A204.1 (cell line): ENCODE data around the gene ROBO1.
"Not testable (repeated sequence)": the region's sequence is repeated elsewhere in the genome, so short reads cannot be mapped to it uniquely, and the experiment has no call there.

ENCODE experiments used
- FAIRE-seq: peaks from 2 replicates; lab custom pipeline; 2012; peaks lifted over from hg19 to GRCh38; lab: Jason Lieb, UNC

The ROBO1 gene

GRCh38 chr3:79767905-79768267 is at the start of gene ROBO1:
ROBO1 (minus strand) TSS chr3:79767998.
- FAIRE-seq, result no peak

- FAIRE-seq, result no peak
These were observed 49.4 kb upstream of the ROBO1 start for GRCh38 chr3:79817224-79817623.

GRCh38 chr3:79815478-79815877 is 47.7 kb upstream of the ROBO1 start:
- no peak for FAIRE-seq

GRCh38 chr3:79810581-79810980 is 42.8 kb upstream of the ROBO1 start:
- FAIRE-seq, result no peak

- no peak for FAIRE-seq
These were observed 42.3 kb upstream of the ROBO1 start for GRCh38 chr3:79810092-79810491.

GRCh38 chr3:79809106-79809505 is 41.3 kb upstream of the ROBO1 start:
- FAIRE-seq, result no peak

- no peak for FAIRE-seq
These were observed 40.7 kb upstream of the ROBO1 start for GRCh38 chr3:79808515-79808914.

- FAIRE-seq, result not testable (repeated sequence)
These were observed 22.4 kb upstream of the ROBO1 start for GRCh38 chr3:79790177-79790576.

- no peak for FAIRE-seq
These were observed 5.5 kb upstream of the ROBO1 start for GRCh38 chr3:79773291-79773690.

- no peak for FAIRE-seq
These were observed 1.4 kb upstream of the ROBO1 start for GRCh38 chr3:79769229-79769628.

- no peak for FAIRE-seq
These were observed 449 bp downstream of the ROBO1 start for GRCh38 chr3:79767194-79767904.

- no peak for FAIRE-seq
These were observed 1.2 kb downstream of the ROBO1 start for GRCh38 chr3:79766496-79767193.

GRCh38 chr3:79765911-79766310 is 1.9 kb downstream of the ROBO1 start:
- no peak for FAIRE-seq

- FAIRE-seq, result no peak
These were observed 6.4 kb downstream of the ROBO1 start for GRCh38 chr3:79761441-79761840.

GRCh38 chr3:79751703-79752102 is 16.1 kb downstream of the ROBO1 start:
- no peak for FAIRE-seq

GRCh38 chr3:79737530-79737929 is 30.3 kb downstream of the ROBO1 start:
- no peak for FAIRE-seq

GRCh38 chr3:79729096-79729495 is 38.7 kb downstream of the ROBO1 start:
- no peak for FAIRE-seq

GRCh38 chr3:79726786-79727185 is 41.0 kb downstream of the ROBO1 start:
- FAIRE-seq, result no peak

GRCh38 chr3:79724206-79724605 is 43.6 kb downstream of the ROBO1 start:
- no peak for FAIRE-seq

GRCh38 chr3:79690072-79690471 is 77.7 kb downstream of the ROBO1 start:
- no peak for FAIRE-seq

- no peak for FAIRE-seq
These were observed 82.7 kb downstream of the ROBO1 start for GRCh38 chr3:79685108-79685507.

GRCh38 chr3:79684041-79684440 is 83.8 kb downstream of the ROBO1 start:
- FAIRE-seq, result no peak

- FAIRE-seq, result no peak
These were observed 95.1 kb downstream of the ROBO1 start for GRCh38 chr3:79672731-79673130.

GRCh38 chr3:79672075-79672474 is 95.7 kb downstream of the ROBO1 start:
- FAIRE-seq, result no peak
